HepG2 (cell line): ENCODE measurements around the gene GTF2A1. TPM values are rescaled to one million over a fixed set of nuclear protein-coding genes. Genes with fewer than 3 reads are reported as not detected.

Experiments used
- AGO2 ChIP-seq: fragments of 200-400 bp; formaldehyde crosslinking; optimal IDR thresholded peaks from 2 replicates; pipeline ENCODE3; 2017; ENCODE audit warnings: mild to moderate bottlenecking, low read depth, low read length, moderate library complexity
- DR1 ChIP-seq: sonication (generic); formaldehyde crosslinking; IDR thresholded peaks from 2 replicates; pipeline ENCODE4 v1.8.0; 2021; ENCODE audit warnings: mild to moderate bottlenecking, missing genetic modification reagents, inconsistent platforms
- EP300 ChIP-seq, 3 experiments: sonication (generic) in 1 of 3; formaldehyde crosslinking in 1 of 3; IDR thresholded peaks; 2 replicates each; pipeline versions ENCODE4 v1.5.1 to v1.6.1; 2011 to 2020; ENCODE audit warnings: low read depth in 2 of 3, low read length in 2 of 3, borderline replicate concordance in 1 of 3, improper control_type of control experiment in 1 of 3, mild to moderate bottlenecking in 1 of 3, missing genetic modification reagents in 1 of 3, moderate library complexity in 1 of 3
- GZF1 ChIP-seq: sonication (generic); formaldehyde crosslinking; IDR thresholded peaks from 2 replicates; pipeline ENCODE4 v1.5.1; 2020; ENCODE audit warnings: mild to moderate bottlenecking, missing genetic modification reagents
- KDM5A ChIP-seq: fragments of 200-600 bp; sonication (generic); IDR thresholded peaks from 2 replicates; pipeline ENCODE4 v1.7.0; 2018; ENCODE audit warnings: antibody characterized with exemption, mild to moderate bottlenecking, low read length, borderline replicate concordance
- RCOR2 ChIP-seq: IDR thresholded peaks from 2 replicates; pipeline ENCODE4 v1.6.1; 2016; ENCODE audit warnings: missing biosample characterization, missing genetic modification reagents
- ZFX ChIP-seq: sonication (generic); formaldehyde crosslinking; IDR thresholded peaks from 2 replicates; pipeline ENCODE4 v1.4.0; 2020; ENCODE audit warnings: mild to moderate bottlenecking, low read depth, missing genetic modification reagents, moderate library complexity
- ZNF160 ChIP-seq: sonication (generic); formaldehyde crosslinking; IDR thresholded peaks from 2 replicates; pipeline ENCODE4 v1.8.0; 2022; ENCODE audit warnings: mild to moderate bottlenecking, inconsistent platforms, missing genetic modification reagents
- ZNF775 ChIP-seq: sonication (generic); formaldehyde crosslinking; IDR thresholded peaks from 2 replicates; pipeline ENCODE4 v1.4.0; 2020; ENCODE audit warnings: missing genetic modification reagents, mild to moderate bottlenecking, moderate library complexity, borderline replicate concordance
- ZNF83 ChIP-seq: sonication (generic); formaldehyde crosslinking; IDR thresholded peaks from 2 replicates; pipeline ENCODE4 v1.4.0; 2020; ENCODE audit warnings: missing genetic modification reagents, mild to moderate bottlenecking, borderline replicate concordance
- polyA plus RNA-seq, 8 experiments: library from polyadenylated mRNA; depleted of rRNA in 3 of 8; stranded (reverse) in 7 of 8; unstranded in 1 of 8; fragments of >200 nt; fragmentation: Illumina TruSeq in 4 of 8; extraction: Trizol in 4 of 8; gene quantifications; 2 replicates each; pipeline versions ENCODE4 v1.2.1 to v1.2.3, GENCODE V29; 2011 to 2016; ENCODE audit warnings: low read depth in 4 of 8, missing spikeins in 1 of 8, mixed read lengths in 1 of 8; ENCODE audit not compliant: insufficient read depth in 1 of 8
- total RNA-seq, 5 experiments: library from RNA; depleted of rRNA; stranded (reverse); fragments of >200 nt; fragmentation: Illumina TruSeq; extraction: Trizol; gene quantifications; 2 replicates each; pipeline ENCODE4 v1.2.3, GENCODE V29; 2016; ENCODE audit warnings: low read depth in 1 of 5
- TF ChIP-seq, protein P1 (sequence below): sonication (generic); formaldehyde crosslinking; IDR thresholded peaks from 2 replicates; pipeline ENCODE4 v1.4.0; 2020; ENCODE audit warnings: missing genetic modification reagents, borderline replicate concordance
- TF ChIP-seq, protein P2 (sequence below): IDR thresholded peaks from 2 replicates; pipeline ENCODE4 v1.6.1; 2016; ENCODE audit warnings: low read depth, missing genetic modification reagents, missing compliant biosample characterization
- TF ChIP-seq, protein P3 (sequence below): sonication (generic); formaldehyde crosslinking; conservative IDR thresholded peaks from 2 replicates; pipeline ENCODE4 v1.4.0; 2020; ENCODE audit warnings: mild to moderate bottlenecking, missing genetic modification reagents, moderate library complexity

GTF2A1 gene
- total and polyA plus RNA-seq, 2 of the 13 experiments (the other 11 are each of a cell fraction or from before 2014, with no cell fraction given): 14.9 to 17.5 TPM

DNA sequence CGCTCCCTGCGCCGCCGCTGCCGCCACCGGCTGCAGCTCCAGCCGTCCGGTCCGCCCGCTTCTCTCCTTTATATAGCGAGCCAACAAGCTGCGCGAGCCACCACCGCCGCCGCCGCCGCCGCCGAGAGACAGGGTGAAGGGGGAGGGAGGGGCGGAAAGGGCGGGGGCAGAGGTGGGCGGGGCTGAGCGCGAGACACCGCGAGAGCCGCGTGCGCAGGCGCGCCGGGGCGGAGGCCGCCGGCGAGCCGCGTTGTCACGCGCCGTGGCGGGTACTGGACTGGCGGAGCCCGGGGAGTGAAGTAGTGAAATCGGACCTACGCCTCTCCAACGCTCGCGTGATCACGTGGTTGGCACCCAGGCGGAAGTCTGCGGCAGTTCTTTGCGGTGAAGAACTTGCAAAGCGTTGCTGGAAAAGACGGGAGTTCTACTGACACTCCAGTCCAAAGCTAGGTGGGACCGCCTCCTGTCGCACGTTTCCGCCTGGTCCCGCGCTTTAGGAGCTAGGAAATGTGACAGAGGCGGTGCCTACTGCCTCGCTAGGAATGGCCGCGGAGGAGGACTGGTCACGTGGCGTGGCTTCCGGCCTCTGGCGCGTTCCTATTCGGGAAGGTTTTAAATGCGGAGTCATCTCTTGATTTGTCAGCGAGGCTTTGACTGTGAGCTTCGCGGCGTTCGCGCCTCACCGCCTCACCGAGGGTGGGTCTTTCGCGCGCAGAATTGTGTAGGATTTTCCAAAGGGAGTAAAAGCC is at the start of gene GTF2A1 (continued):
- TF ChIP-seq EP300 (IDR thresholded peaks at IDR 0.05; ENCODE audit: low read depth in 2 of 2, low read length in 2 of 2) (peak in 1 of 2 experiments; percentile 48; a peak in 2 of 4 replicates), EP300 (CRISPR knock-in tag; IDR thresholded peaks at IDR 0.05; ENCODE audit: borderline replicate concordance) (no peak; the same call in 1 of the 2 replicates), GZF1 (CRISPR knock-in tag) (no peak; the same call in 1 of the 2 replicates), ZNF775 (no peak), ZNF83 (CRISPR knock-in tag) (0 out of 2 replicates have a peak, but pooled peaks have one; percentile 67), KDM5A (no peak; the same call in 1 of the 2 replicates), ZNF160 (CRISPR knock-in tag) (no peak; the same call in 1 of the 2 replicates), ZFX (CRISPR knock-in tag) (peak; percentile 63; the same call in 1 of the 2 replicates), DR1 (CRISPR knock-in tag) (peak; percentile 94), RCOR2 (CRISPR knock-in tag) (no peak), AGO2 (no peak)
- TF ChIP-seq, protein P1, sequence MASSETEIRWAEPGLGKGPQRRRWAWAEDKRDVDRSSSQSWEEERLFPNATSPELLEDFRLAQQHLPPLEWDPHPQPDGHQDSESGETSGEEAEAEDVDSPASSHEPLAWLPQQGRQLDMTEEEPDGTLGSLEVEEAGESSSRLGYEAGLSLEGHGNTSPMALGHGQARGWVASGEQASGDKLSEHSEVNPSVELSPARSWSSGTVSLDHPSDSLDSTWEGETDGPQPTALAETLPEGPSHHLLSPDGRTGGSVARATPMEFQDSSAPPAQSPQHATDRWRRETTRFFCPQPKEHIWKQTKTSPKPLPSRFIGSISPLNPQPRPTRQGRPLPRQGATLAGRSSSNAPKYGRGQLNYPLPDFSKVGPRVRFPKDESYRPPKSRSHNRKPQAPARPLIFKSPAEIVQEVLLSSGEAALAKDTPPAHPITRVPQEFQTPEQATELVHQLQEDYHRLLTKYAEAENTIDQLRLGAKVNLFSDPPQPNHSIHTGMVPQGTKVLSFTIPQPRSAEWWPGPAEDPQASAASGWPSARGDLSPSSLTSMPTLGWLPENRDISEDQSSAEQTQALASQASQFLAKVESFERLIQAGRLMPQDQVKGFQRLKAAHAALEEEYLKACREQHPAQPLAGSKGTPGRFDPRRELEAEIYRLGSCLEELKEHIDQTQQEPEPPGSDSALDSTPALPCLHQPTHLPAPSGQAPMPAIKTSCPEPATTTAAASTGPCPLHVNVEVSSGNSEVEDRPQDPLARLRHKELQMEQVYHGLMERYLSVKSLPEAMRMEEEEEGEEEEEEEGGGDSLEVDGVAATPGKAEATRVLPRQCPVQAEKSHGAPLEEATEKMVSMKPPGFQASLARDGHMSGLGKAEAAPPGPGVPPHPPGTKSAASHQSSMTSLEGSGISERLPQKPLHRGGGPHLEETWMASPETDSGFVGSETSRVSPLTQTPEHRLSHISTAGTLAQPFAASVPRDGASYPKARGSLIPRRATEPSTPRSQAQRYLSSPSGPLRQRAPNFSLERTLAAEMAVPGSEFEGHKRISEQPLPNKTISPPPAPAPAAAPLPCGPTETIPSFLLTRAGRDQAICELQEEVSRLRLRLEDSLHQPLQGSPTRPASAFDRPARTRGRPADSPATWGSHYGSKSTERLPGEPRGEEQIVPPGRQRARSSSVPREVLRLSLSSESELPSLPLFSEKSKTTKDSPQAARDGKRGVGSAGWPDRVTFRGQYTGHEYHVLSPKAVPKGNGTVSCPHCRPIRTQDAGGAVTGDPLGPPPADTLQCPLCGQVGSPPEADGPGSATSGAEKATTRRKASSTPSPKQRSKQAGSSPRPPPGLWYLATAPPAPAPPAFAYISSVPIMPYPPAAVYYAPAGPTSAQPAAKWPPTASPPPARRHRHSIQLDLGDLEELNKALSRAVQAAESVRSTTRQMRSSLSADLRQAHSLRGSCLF (CRISPR knock-in tag): no peak; the same call in 1 of the 2 replicates
- TF ChIP-seq, protein P2, sequence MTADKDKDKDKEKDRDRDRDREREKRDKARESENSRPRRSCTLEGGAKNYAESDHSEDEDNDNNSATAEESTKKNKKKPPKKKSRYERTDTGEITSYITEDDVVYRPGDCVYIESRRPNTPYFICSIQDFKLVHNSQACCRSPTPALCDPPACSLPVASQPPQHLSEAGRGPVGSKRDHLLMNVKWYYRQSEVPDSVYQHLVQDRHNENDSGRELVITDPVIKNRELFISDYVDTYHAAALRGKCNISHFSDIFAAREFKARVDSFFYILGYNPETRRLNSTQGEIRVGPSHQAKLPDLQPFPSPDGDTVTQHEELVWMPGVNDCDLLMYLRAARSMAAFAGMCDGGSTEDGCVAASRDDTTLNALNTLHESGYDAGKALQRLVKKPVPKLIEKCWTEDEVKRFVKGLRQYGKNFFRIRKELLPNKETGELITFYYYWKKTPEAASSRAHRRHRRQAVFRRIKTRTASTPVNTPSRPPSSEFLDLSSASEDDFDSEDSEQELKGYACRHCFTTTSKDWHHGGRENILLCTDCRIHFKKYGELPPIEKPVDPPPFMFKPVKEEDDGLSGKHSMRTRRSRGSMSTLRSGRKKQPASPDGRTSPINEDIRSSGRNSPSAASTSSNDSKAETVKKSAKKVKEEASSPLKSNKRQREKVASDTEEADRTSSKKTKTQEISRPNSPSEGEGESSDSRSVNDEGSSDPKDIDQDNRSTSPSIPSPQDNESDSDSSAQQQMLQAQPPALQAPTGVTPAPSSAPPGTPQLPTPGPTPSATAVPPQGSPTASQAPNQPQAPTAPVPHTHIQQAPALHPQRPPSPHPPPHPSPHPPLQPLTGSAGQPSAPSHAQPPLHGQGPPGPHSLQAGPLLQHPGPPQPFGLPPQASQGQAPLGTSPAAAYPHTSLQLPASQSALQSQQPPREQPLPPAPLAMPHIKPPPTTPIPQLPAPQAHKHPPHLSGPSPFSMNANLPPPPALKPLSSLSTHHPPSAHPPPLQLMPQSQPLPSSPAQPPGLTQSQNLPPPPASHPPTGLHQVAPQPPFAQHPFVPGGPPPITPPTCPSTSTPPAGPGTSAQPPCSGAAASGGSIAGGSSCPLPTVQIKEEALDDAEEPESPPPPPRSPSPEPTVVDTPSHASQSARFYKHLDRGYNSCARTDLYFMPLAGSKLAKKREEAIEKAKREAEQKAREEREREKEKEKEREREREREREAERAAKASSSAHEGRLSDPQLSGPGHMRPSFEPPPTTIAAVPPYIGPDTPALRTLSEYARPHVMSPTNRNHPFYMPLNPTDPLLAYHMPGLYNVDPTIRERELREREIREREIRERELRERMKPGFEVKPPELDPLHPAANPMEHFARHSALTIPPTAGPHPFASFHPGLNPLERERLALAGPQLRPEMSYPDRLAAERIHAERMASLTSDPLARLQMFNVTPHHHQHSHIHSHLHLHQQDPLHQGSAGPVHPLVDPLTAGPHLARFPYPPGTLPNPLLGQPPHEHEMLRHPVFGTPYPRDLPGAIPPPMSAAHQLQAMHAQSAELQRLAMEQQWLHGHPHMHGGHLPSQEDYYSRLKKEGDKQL (CRISPR knock-in tag): 0 out of 2 replicates have a peak, but pooled peaks have one; percentile 23
- TF ChIP-seq, protein P3, sequence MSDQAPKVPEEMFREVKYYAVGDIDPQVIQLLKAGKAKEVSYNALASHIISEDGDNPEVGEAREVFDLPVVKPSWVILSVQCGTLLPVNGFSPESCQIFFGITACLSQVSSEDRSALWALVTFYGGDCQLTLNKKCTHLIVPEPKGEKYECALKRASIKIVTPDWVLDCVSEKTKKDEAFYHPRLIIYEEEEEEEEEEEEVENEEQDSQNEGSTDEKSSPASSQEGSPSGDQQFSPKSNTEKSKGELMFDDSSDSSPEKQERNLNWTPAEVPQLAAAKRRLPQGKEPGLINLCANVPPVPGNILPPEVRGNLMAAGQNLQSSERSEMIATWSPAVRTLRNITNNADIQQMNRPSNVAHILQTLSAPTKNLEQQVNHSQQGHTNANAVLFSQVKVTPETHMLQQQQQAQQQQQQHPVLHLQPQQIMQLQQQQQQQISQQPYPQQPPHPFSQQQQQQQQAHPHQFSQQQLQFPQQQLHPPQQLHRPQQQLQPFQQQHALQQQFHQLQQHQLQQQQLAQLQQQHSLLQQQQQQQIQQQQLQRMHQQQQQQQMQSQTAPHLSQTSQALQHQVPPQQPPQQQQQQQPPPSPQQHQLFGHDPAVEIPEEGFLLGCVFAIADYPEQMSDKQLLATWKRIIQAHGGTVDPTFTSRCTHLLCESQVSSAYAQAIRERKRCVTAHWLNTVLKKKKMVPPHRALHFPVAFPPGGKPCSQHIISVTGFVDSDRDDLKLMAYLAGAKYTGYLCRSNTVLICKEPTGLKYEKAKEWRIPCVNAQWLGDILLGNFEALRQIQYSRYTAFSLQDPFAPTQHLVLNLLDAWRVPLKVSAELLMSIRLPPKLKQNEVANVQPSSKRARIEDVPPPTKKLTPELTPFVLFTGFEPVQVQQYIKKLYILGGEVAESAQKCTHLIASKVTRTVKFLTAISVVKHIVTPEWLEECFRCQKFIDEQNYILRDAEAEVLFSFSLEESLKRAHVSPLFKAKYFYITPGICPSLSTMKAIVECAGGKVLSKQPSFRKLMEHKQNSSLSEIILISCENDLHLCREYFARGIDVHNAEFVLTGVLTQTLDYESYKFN (CRISPR knock-in tag): peak; percentile 30; the same call in 1 of the 2 replicates
